GM20000 (cell line): ENCODE data around the gene SLC6A7.

Source experiments
- DNase-seq: peaks from one replicate; pipeline ENCODE4 v3.0.0; 2012; ENCODE audit warnings: low spot score
- TF ChIP-seq, protein P1 (sequence below): IDR thresholded peaks from 2 replicates; pipeline ENCODE4 v1.5.1; 2012; ENCODE audit warnings: mild to moderate bottlenecking, control low read depth; ENCODE audit errors: extremely low read depth, missing control alignments

The SLC6A7 gene

DNA sequence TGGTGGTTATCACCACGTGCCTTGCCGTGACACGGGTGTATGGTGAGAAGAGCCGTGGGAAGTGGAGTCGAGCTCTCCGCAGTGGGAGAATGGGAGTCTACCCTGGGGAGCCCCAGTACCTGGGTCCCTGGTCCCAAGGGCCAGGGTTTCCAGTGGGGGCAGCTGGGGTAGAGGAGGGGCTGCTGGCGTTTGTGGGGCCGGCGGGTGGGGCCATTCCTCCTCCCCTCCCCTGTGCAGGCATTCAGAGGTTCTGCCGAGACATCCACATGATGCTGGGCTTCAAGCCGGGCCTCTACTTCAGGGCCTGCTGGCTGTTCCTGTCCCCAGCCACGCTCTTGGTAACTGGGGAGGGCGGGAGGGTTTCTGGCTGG, 14.7 kb downstream of the SLC6A7 start:
- TF ChIP-seq, protein P1, sequence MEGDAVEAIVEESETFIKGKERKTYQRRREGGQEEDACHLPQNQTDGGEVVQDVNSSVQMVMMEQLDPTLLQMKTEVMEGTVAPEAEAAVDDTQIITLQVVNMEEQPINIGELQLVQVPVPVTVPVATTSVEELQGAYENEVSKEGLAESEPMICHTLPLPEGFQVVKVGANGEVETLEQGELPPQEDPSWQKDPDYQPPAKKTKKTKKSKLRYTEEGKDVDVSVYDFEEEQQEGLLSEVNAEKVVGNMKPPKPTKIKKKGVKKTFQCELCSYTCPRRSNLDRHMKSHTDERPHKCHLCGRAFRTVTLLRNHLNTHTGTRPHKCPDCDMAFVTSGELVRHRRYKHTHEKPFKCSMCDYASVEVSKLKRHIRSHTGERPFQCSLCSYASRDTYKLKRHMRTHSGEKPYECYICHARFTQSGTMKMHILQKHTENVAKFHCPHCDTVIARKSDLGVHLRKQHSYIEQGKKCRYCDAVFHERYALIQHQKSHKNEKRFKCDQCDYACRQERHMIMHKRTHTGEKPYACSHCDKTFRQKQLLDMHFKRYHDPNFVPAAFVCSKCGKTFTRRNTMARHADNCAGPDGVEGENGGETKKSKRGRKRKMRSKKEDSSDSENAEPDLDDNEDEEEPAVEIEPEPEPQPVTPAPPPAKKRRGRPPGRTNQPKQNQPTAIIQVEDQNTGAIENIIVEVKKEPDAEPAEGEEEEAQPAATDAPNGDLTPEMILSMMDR, result no peak
- no peak for DNase-seq

- no peak for DNase-seq
- TF ChIP-seq, protein P1, result no peak
Observed at GRCh38 chr5:150206098-150206778, 16.4 kb downstream of the SLC6A7 start.

GRCh38 chr5:150206779-150207115, 16.9 kb downstream of the SLC6A7 start:
- TF ChIP-seq, protein P1, result no peak
- DNase-seq, result no peak

GRCh38 chr5:150208187-150209098, 18.6 kb downstream of the SLC6A7 start:
- no peak for DNase-seq
- TF ChIP-seq, protein P1, result no peak

DNA sequence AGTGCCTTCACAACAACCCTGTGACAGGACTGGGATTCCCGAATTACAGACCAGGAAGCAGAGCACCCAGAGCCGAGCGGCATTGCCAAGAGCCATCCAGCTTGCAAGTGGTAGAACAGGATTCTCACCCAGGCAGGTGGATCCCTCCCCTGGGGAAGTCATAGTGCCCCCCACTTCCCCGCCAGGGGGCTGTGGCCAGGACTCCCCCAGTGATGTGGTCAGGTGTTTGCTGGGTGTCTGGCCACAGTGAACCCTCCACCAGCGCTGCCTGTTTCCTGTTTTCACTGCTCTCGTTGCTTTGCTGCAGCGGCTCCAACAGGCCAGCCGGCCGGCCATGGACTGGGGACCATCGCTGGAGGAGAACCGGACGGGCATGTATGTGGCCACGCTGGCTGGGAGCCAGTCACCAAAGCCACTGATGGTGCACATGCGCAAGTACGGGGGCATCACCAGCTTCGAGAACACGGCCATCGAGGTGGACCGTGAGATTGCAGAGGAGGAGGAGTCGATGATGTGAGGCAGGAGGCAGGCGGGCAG, 19.3 kb downstream of the SLC6A7 start:
- DNase-seq, result no peak
- TF ChIP-seq, protein P1, result no peak

GRCh38 chr5:150210644-150211043, 20.8 kb downstream of the SLC6A7 start:
- no peak for DNase-seq
- TF ChIP-seq, protein P1, result no peak
